GM21360 (cell line): ENCODE results near the gene SNX27.
"Not testable (repeated sequence)": the region's sequence is repeated elsewhere in the genome, so short reads cannot be mapped to it uniquely, and the experiment has no call there.

ENCODE experiments used
- ATAC-seq: cut with Tn5 transposase; IDR thresholded peaks from one replicate; pipeline ENCODE4 v1.9.1; 2021; ENCODE audit warnings: mild to moderate bottlenecking, moderate library complexity; ENCODE audit not compliant: unreplicated experiment

SNX27 gene

GRCh38 chr1:151638074-151638775, 26.4 kb downstream of the SNX27 start:
- ATAC-seq, result no peak

- no peak for ATAC-seq
Measured at GRCh38 chr1:151638812-151639211, 27.0 kb downstream of the SNX27 start.

GRCh38 chr1:151639466-151639865, 27.6 kb downstream of the SNX27 start:
- ATAC-seq, result no peak

GRCh38 chr1:151641229-151641628, 29.4 kb downstream of the SNX27 start:
- no peak for ATAC-seq

GRCh38 chr1:151643085-151643484, 31.2 kb downstream of the SNX27 start:
- ATAC-seq, result not testable (repeated sequence)

GRCh38 chr1:151644001-151644400, 32.2 kb downstream of the SNX27 start:
- no peak for ATAC-seq

- no peak for ATAC-seq
Measured at GRCh38 chr1:151653397-151653796, 41.5 kb downstream of the SNX27 start.

GRCh38 chr1:151655371-151655770, 43.5 kb downstream of the SNX27 start:
- ATAC-seq, result no peak

GRCh38 chr1:151661751-151662150, 49.9 kb downstream of the SNX27 start:
- ATAC-seq, result no peak

- no peak for ATAC-seq
Measured at GRCh38 chr1:151668090-151668489, 56.2 kb downstream of the SNX27 start.

- ATAC-seq, result not testable (repeated sequence)
Measured at GRCh38 chr1:151670036-151670675, 58.3 kb downstream of the SNX27 start.

- ATAC-seq, result no peak
Measured at GRCh38 chr1:151673407-151673806, 61.6 kb downstream of the SNX27 start.

- ATAC-seq, result no peak
Measured at GRCh38 chr1:151680391-151680790, 68.5 kb downstream of the SNX27 start.

GRCh38 chr1:151680826-151681225, 69.0 kb downstream of the SNX27 start:
- ATAC-seq, result no peak

GRCh38 chr1:151681923-151682322, 70.1 kb downstream of the SNX27 start:
- no peak for ATAC-seq

GRCh38 chr1:151682901-151683300, 71.1 kb downstream of the SNX27 start:
- not testable (repeated sequence) for ATAC-seq

- ATAC-seq, result no peak
Measured at GRCh38 chr1:151684128-151684527, 72.3 kb downstream of the SNX27 start.

GRCh38 chr1:151686561-151686960, 74.7 kb downstream of the SNX27 start:
- no peak for ATAC-seq

- no peak for ATAC-seq
Measured at GRCh38 chr1:151689494-151689893, 77.6 kb downstream of the SNX27 start.

GRCh38 chr1:151692226-151692625, 80.4 kb downstream of the SNX27 start:
- no peak for ATAC-seq

GRCh38 chr1:151693057-151693651, 81.3 kb downstream of the SNX27 start:
- no peak for ATAC-seq

GRCh38 chr1:151701515-151701914, 89.7 kb downstream of the SNX27 start:
- no peak for ATAC-seq
